Sigmoid colon (tissue), 7 donors: Measurements from ENCODE around the gene ARHGEF7. TPM values are rescaled to one million over a fixed set of nuclear protein-coding genes. Genes with fewer than 3 reads are reported as not detected.

ENCODE experiments used
- DNase-seq: peaks from one replicate; pipeline ENCODE4 v3.0.0-alpha.2; 2019
- H3K27ac ChIP-seq, 4 donors: fragments of 200-600 bp; sonication (generic); one replicate each; pipeline ENCODE4 v1.5.1; 2016 to 2019; ENCODE audit warnings: mild to moderate bottlenecking in 1 of 4
- H3K27me3 ChIP-seq, 3 donors: fragments of 200-600 bp; sonication (generic); one replicate each; pipeline ENCODE4 v1.5.1; 2019; ENCODE audit warnings: mild to moderate bottlenecking in 1 of 3
- H3K36me3 ChIP-seq, 4 donors: fragments of 200-600 bp; sonication (generic); one replicate each; pipeline ENCODE4 v1.5.1; 2016 to 2019
- H3K4me1 ChIP-seq, 4 donors: fragments of 200-600 bp; sonication (generic); one replicate each; pipeline ENCODE4 v1.5.1; 2017 to 2019
- H3K4me3 ChIP-seq, 4 donors: fragments of 200-600 bp; sonication (generic); one replicate each; pipeline ENCODE4 v1.5.1; 2017 to 2019; ENCODE audit warnings: mild to moderate bottlenecking in 2 of 4, moderate library complexity in 1 of 4
- H3K9me3 ChIP-seq, 4 donors: fragments of 200-600 bp in 3 of 4; sonication (generic) in 3 of 4; one replicate each; pipeline versions ENCODE4 v1.5.1 to v1.6.1; 2013 to 2019
- CTCF ChIP-seq, 4 experiments: fragments of 450-650 bp in 3 of 4; fragments of 200-600 bp in 1 of 4; IDR thresholded peaks; one replicate each; pipeline ENCODE4 v1.5.1; 2016 to 2019; ENCODE audit warnings: antibody characterized with exemption in 4 of 4, mild to moderate bottlenecking in 3 of 4, moderate library complexity in 2 of 4
- EP300 ChIP-seq, 4 donors: sonication (generic); formaldehyde crosslinking; IDR thresholded peaks; one replicate each; pipeline ENCODE4 v1.6.1; 2017; ENCODE audit warnings: antibody characterized with exemption in 4 of 4
- POLR2A ChIP-seq, 2 donors: fragments of 450-650 bp; IDR thresholded peaks; one replicate each; pipeline ENCODE4 v1.6.1; 2016; ENCODE audit warnings: antibody characterized with exemption in 2 of 2, mild to moderate bottlenecking in 2 of 2, moderate library complexity in 2 of 2
- POLR2AphosphoS5 ChIP-seq, 4 donors: sonication (generic); formaldehyde crosslinking; IDR thresholded peaks; one replicate each; pipeline ENCODE4 v1.6.1; 2017; ENCODE audit warnings: antibody characterized with exemption in 4 of 4
- WGBS, 2 donors: extraction: QIAGEN DNeasy Blood & Tissue Kit; methylation state at CpG; one replicate each; pipeline ENCODE4 v1.1.7; 2013; 5-methylcytosine and 5-hydroxymethylcytosine counted together
- intact Hi-C: fragments of 100-400 bp; cut with DNase I; formaldehyde crosslinking; loops from one replicate; pipeline ENCODE4 v1.15.1; 2023
- polyA plus RNA-seq, 3 donors: library from polyadenylated mRNA; stranded (reverse); fragments of 200-250 nt; gene quantifications; one replicate each; pipeline ENCODE4 v1.2.3, GENCODE V29; 2013
- total RNA-seq, 4 donors: library from RNA; depleted of rRNA; stranded (reverse); fragments of >200 nt; gene quantifications; one replicate each; pipeline ENCODE4 v1.1.0, GENCODE V29; 2016
- donor health status: healthy with polysubstance abuse.
- donor health status: Bipolar disorder and iron deficiency.
- donor health status: healthy.

Gene ARHGEF7
- total and polyA plus RNA-seq, 7 donors = 8.4 to 79.8 (median 41.0) TPM

- Histone ChIP-seq H3K27me3 (no peaks in the 10 kb centered on the region), H3K9me3 (peaks cover 0 to 3% (median under 1%) of the 10 kb centered on the region in 4 donors), H3K36me3 (peaks cover 0 to 5% (median 0%) of the 10 kb centered on the region in 4 donors), H3K4me3 (no peak overlapping the region), H3K27ac (no peak overlapping the region), H3K4me1 (no peaks in the 10 kb centered on the region)
- intact Hi-C loops = no loop called here
- TF ChIP-seq POLR2A (IDR thresholded peaks at IDR 0.05) (no peak), EP300 (IDR thresholded peaks at IDR 0.05) (no peak), POLR2AphosphoS5 (IDR thresholded peaks at IDR 0.05) (no peak), CTCF (IDR thresholded peaks at IDR 0.05) (no peak)
- 93 to 95% methylated on average over 14 of the region's 14 CpGs for WGBS, 2 donors
- no peak for DNase-seq
Measured at GRCh38 chr13:111317042-111317550, 202.0 kb downstream of the ARHGEF7 start.

GRCh38 chr13:111317571-111318345 is 202.6 kb downstream of the ARHGEF7 start:
- H3K4me1 ChIP-seq = no peaks in the 10 kb centered on the region
- intact Hi-C loops = no loop called here

GRCh38 chr13:111318386-111318785 is 203.3 kb downstream of the ARHGEF7 start:
- no peak for DNase-seq
- 69 to 94% methylated on average over 13 of the region's 13 CpGs for WGBS, 2 donors
- intact Hi-C loops = no loop called here

More at GRCh38 chr13:111317571-111318345, 202.6 kb downstream of the ARHGEF7 start:
- H3K36me3 ChIP-seq = peaks cover 0 to 2% (median 0%) of the 10 kb centered on the region in 4 donors
- H3K27me3 ChIP-seq = no peaks in the 10 kb centered on the region
- no peak overlapping the region for H3K4me3 ChIP-seq
- DNase-seq = no peak
- peaks cover 0 to 2% (median under 1%) of the 10 kb centered on the region in 4 donors for H3K9me3 ChIP-seq
- TF ChIP-seq POLR2A (IDR thresholded peaks at IDR 0.05) = no peak
- WGBS, 2 donors = 83 to 91% methylated on average over 29 of the region's 29 CpGs
- no peak overlapping the region for H3K27ac ChIP-seq

GRCh38 chr13:111319521-111319920 is 204.4 kb downstream of the ARHGEF7 start:
- Histone ChIP-seq H3K9me3 (no peaks in the 10 kb centered on the region), H3K4me1 (no peaks in the 10 kb centered on the region), H3K36me3 (no peaks in the 10 kb centered on the region), H3K27ac (no peak overlapping the region), H3K4me3 (no peak overlapping the region), H3K27me3 (no peaks in the 10 kb centered on the region)
- WGBS, 2 donors = 94 to 96% methylated on average over 12 of the region's 12 CpGs
- TF ChIP-seq POLR2AphosphoS5 (IDR thresholded peaks at IDR 0.05) (no peak), POLR2A (IDR thresholded peaks at IDR 0.05) (no peak), CTCF (IDR thresholded peaks at IDR 0.05) (no peak), EP300 (IDR thresholded peaks at IDR 0.05) (no peak)
- peak; percentile 42 for DNase-seq
- intact Hi-C loops = no loop called here

More at GRCh38 chr13:111318386-111318785, 203.3 kb downstream of the ARHGEF7 start:
- Histone ChIP-seq H3K4me3 (no peak overlapping the region), H3K27ac (no peak overlapping the region), H3K4me1 (no peaks in the 10 kb centered on the region), H3K36me3 (no peaks in the 10 kb centered on the region), H3K9me3 (no peaks in the 10 kb centered on the region), H3K27me3 (no peaks in the 10 kb centered on the region)
- TF ChIP-seq POLR2A (IDR thresholded peaks at IDR 0.05) = no peak
- TF ChIP-seq CTCF (IDR thresholded peaks at IDR 0.05) = no peak

GRCh38 chr13:111319998-111320911 is 205.1 kb downstream of the ARHGEF7 start, which contains the start of gene TEX29:
Gene TEX29, plus strand, starts transcription at chr13:111320642. Its CDS starts 249 bp downstream, at chr13:111320891.
- peak; percentile 34 for DNase-seq
- TF ChIP-seq EP300 (IDR thresholded peaks at IDR 0.05) = no peak
- TF ChIP-seq CTCF (IDR thresholded peaks at IDR 0.05) = no peak
- no peak for TF ChIP-seq POLR2AphosphoS5 (IDR thresholded peaks at IDR 0.05)
- no peak for TF ChIP-seq POLR2A (IDR thresholded peaks at IDR 0.05)
- intact Hi-C loops = no loop called here
- no peaks in the 10 kb centered on the region for H3K27me3 ChIP-seq
- H3K27ac ChIP-seq = no peak within 1 kb of the TSS
- WGBS, 2 donors = 74 to 76% methylated on average over 35 of the region's 35 CpGs
- H3K4me3 ChIP-seq = no peak within 1 kb of the TSS
- H3K9me3 ChIP-seq = no peaks in the 10 kb centered on the region
- no peaks in the 10 kb centered on the region for H3K36me3 ChIP-seq
- no peaks in the 10 kb centered on the region for H3K4me1 ChIP-seq
